ENCODE data around the gene KRT36. TPM values are rescaled to one million over a fixed set of nuclear protein-coding genes. Genes with fewer than 3 reads are reported as not detected.

The KRT36 gene
- total RNA-seq, 2 donors from 2014 or later, result not detected

- TF ChIP-seq POLR2AphosphoS5 (IDR thresholded peaks at IDR 0.05), result no peak
- TF ChIP-seq POLR2A (IDR thresholded peaks at IDR 0.05), result no peak
- no peak for TF ChIP-seq CTCF (IDR thresholded peaks at IDR 0.05)
- DNase-seq (ENCODE audit: low spot score), result no peak
- Histone ChIP-seq H3K27me3 (replicated peaks; ENCODE audit: insufficient read depth) (no peaks in the 10 kb centered on the region), H3K4me1 (replicated peaks) (no peaks in the 10 kb centered on the region), H3K27ac (no peak overlapping the region), H3K4me3 (no peak overlapping the region), H3K9me3 (no peaks in the 10 kb centered on the region), H3K36me3 (no peaks in the 10 kb centered on the region)
- intact Hi-C loops (cut with DNase I), result no loop called here
- WGBS, result 71% methylated on average over 8 of the region's 8 CpGs
Measured at GRCh38 chr17:41474863-41475262, 14.8 kb downstream of the KRT36 start.

- TF ChIP-seq CTCF (IDR thresholded peaks at IDR 0.05) (no peak), POLR2AphosphoS5 (IDR thresholded peaks at IDR 0.05) (no peak), POLR2A (IDR thresholded peaks at IDR 0.05) (no peak)
- Histone ChIP-seq H3K4me1 (replicated peaks) (no peaks in the 10 kb centered on the region), H3K9me3 (no peaks in the 10 kb centered on the region), H3K4me3 (no peak overlapping the region), H3K27me3 (replicated peaks; ENCODE audit: insufficient read depth) (no peaks in the 10 kb centered on the region), H3K27ac (no peak overlapping the region), H3K36me3 (no peaks in the 10 kb centered on the region)
- no peak for DNase-seq (ENCODE audit: low spot score)
- intact Hi-C loops (cut with DNase I), result no loop called here
Measured at GRCh38 chr17:41468346-41468745, 21.4 kb downstream of the KRT36 start.

- Histone ChIP-seq H3K4me3 (no peak overlapping the region), H3K36me3 (no peaks in the 10 kb centered on the region), H3K27me3 (replicated peaks; ENCODE audit: insufficient read depth) (no peaks in the 10 kb centered on the region), H3K27ac (no peak overlapping the region), H3K9me3 (no peaks in the 10 kb centered on the region), H3K4me1 (replicated peaks) (no peaks in the 10 kb centered on the region)
- intact Hi-C loops (cut with DNase I), result no loop called here
- no peak for DNase-seq (ENCODE audit: low spot score)
- no peak for TF ChIP-seq POLR2A (IDR thresholded peaks at IDR 0.05)
- no peak for TF ChIP-seq CTCF (IDR thresholded peaks at IDR 0.05)
- TF ChIP-seq POLR2AphosphoS5 (IDR thresholded peaks at IDR 0.05), result no peak
- WGBS, result 42% methylated on average over 4 of the region's 4 CpGs
Measured at GRCh38 chr17:41467561-41467960, 22.1 kb downstream of the KRT36 start.

GRCh38 chr17:41466988-41467387, 22.7 kb downstream of the KRT36 start, which contains the start of gene KRT32:
TSS of gene KRT32 (minus strand) at chr17:41467386. CDS start at chr17:41467325, 61 bp downstream.
- no peak for DNase-seq (ENCODE audit: low spot score)
- H3K9me3 ChIP-seq, result no peaks in the 10 kb centered on the region
- 93% methylated on average over 14 of the region's 14 CpGs for WGBS
- H3K36me3 ChIP-seq, result no peaks in the 10 kb centered on the region
- no peaks in the 10 kb centered on the region for H3K4me1 ChIP-seq (replicated peaks)
- intact Hi-C loops (cut with DNase I), result no loop called here
- no peak for TF ChIP-seq CTCF (IDR thresholded peaks at IDR 0.05)
- TF ChIP-seq POLR2A (IDR thresholded peaks at IDR 0.05), result no peak
- TF ChIP-seq POLR2AphosphoS5 (IDR thresholded peaks at IDR 0.05), result no peak
- H3K27ac ChIP-seq, result no peak within 1 kb of the TSS
- no peaks in the 10 kb centered on the region for H3K27me3 ChIP-seq (replicated peaks; ENCODE audit: insufficient read depth)
- H3K4me3 ChIP-seq, result no peak within 1 kb of the TSS

GRCh38 chr17:41464682-41465081, 25.0 kb downstream of the KRT36 start:
- peak; percentile 85 for TF ChIP-seq POLR2AphosphoS5 (IDR thresholded peaks at IDR 0.05)
- no peak for TF ChIP-seq POLR2A (IDR thresholded peaks at IDR 0.05)
- peak; percentile 87 for DNase-seq (ENCODE audit: low spot score)
- no peaks in the 10 kb centered on the region for H3K4me1 ChIP-seq (replicated peaks)
- H3K36me3 ChIP-seq, result no peaks in the 10 kb centered on the region
- no peak overlapping the region for H3K4me3 ChIP-seq
- no peak overlapping the region for H3K27ac ChIP-seq
- no peaks in the 10 kb centered on the region for H3K27me3 ChIP-seq (replicated peaks; ENCODE audit: insufficient read depth)
- intact Hi-C loops (cut with DNase I), result loop anchor here (5.0 kb wide), 1 partner anchor 43 kb away; the partner anchor contains the start of gene KRT13
- WGBS, result 11% methylated on average over 6 of the region's 6 CpGs
- no peaks in the 10 kb centered on the region for H3K9me3 ChIP-seq
